K562 (cell line): Measurements from ENCODE around the gene PHOSPHO1. TPM values are rescaled to one million over a fixed set of nuclear protein-coding genes. Genes with fewer than 3 reads are reported as not detected.

Experiments
- ATAC-seq: fragments of 200-7000 bp; cut with Tn5 transposase; 3 replicates; pipeline ENCODE4 v1.9.1; 2020; ENCODE audit warnings: moderate library complexity
- BruUV-seq: library from RNA; stranded (reverse); fragments of 400-500 nt; replicated peaks from 2 replicates; lab custom pipeline; 2021; lab: Mats Ljungman, UMichigan
- CTCF ChIA-PET: fragments of 300-600 bp; formaldehyde crosslinking; extraction: SDS; loops from one replicate; lab custom pipeline; 2021; ENCODE audit warnings: low intra/inter-chr PET ratio; lab: Yijun Ruan, JAX
- POLR2A ChIA-PET: fragments of 300-600, 350-650 bp; sonication (Branson Sonifier 250); formaldehyde crosslinking; extraction: SDS; loops from one replicate; lab custom pipeline; 2021; ENCODE audit warnings: antibody characterized with exemption, inconsistent platforms; lab: Yijun Ruan, JAX
- DNase-seq, 4 experiments: peaks; one replicate each; pipeline versions ENCODE4 v3.0.0 to v3.0.0-alpha.2; 2011 to 2018; ENCODE audit warnings: low spot score in 3 of 4, mixed read lengths in 3 of 4; ENCODE audit errors: extremely low read depth in 1 of 4
- FAIRE-seq: peaks from 2 replicates; lab custom pipeline; 2011; peaks lifted over from hg19 to GRCh38; lab: Jason Lieb, UNC
- H2AFZ ChIP-seq: 2 replicates; pipeline ENCODE4 v1.6.0; 2011; ENCODE audit warnings: low read depth, low read length, control low read depth, inconsistent platforms
- H3K27ac ChIP-seq: fragments of 200-600 bp; 3 replicates; pipeline ENCODE4 v1.8.0; 2011; ENCODE audit warnings: low read depth, mild to moderate bottlenecking, control low read depth, inconsistent platforms, low read length, moderate library complexity, mixed read lengths; ENCODE audit errors: extremely low read depth
- H3K27me3 ChIP-seq, 2 experiments: fragments of 300-600 bp in 1 of 2; 2 replicates in 1 of 2; 3 replicates in 1 of 2; pipeline versions ENCODE4 v1.6.0 to v1.8.0; 2011; ENCODE audit warnings: inconsistent platforms in 2 of 2, low read length in 2 of 2, mild to moderate bottlenecking in 1 of 2, mixed read lengths in 1 of 2, moderate library complexity in 1 of 2; ENCODE audit not compliant: control insufficient read depth in 2 of 2, insufficient read depth in 2 of 2
- H3K36me3 ChIP-seq: fragments of 300-600 bp; 3 replicates; pipeline ENCODE4 v1.8.0; 2011; ENCODE audit warnings: mild to moderate bottlenecking, low read length, inconsistent platforms; ENCODE audit not compliant: control insufficient read depth, insufficient read depth
- H3K4me1 ChIP-seq, 2 experiments: fragments of 200-600 bp in 1 of 2; replicated peaks in 1 of 2; 2 replicates in 1 of 2; 3 replicates in 1 of 2; pipeline versions ENCODE4 v1.5.1 to v1.8.0; 2011; ENCODE audit warnings: inconsistent platforms in 2 of 2, low read length in 2 of 2, mild to moderate bottlenecking in 1 of 2, mixed read lengths in 1 of 2, moderate library complexity in 1 of 2; ENCODE audit not compliant: control insufficient read depth in 2 of 2, insufficient read depth in 2 of 2
- H3K4me2 ChIP-seq: 2 replicates; pipeline ENCODE4 v1.6.1; 2011; ENCODE audit warnings: low read length, control low read depth, inconsistent platforms, mixed read lengths; ENCODE audit not compliant: insufficient read depth
- H3K4me3 ChIP-seq: fragments of 200-600 bp; sonication (generic), shearing (Covaris generic); 2 replicates; pipeline ENCODE4 v1.5.1; 2016; ENCODE audit warnings: control low read depth, inconsistent platforms
- H3K79me2 ChIP-seq: fragments of 200-600 bp; 3 replicates; pipeline ENCODE4 v1.8.0; 2011; ENCODE audit warnings: low read length, inconsistent platforms; ENCODE audit not compliant: control insufficient read depth, insufficient read depth
- H3K9ac ChIP-seq, 2 experiments: 2 replicates each; pipeline versions ENCODE4 v1.6.0 to v1.6.1; 2011; ENCODE audit warnings: low read depth in 2 of 2, low read length in 2 of 2, control low read depth in 1 of 2, inconsistent platforms in 1 of 2, mild to moderate bottlenecking in 1 of 2, mixed read lengths in 1 of 2; ENCODE audit not compliant: insufficient read depth in 1 of 2
- H3K9me1 ChIP-seq: one replicate; pipeline ENCODE4 v1.6.0; 2011; ENCODE audit warnings: inconsistent platforms, mild to moderate bottlenecking, low read length, moderate library complexity; ENCODE audit not compliant: control insufficient read depth, insufficient read depth
- H3K9me3 ChIP-seq: replicated peaks from 2 replicates; pipeline ENCODE4 v1.5.1; 2011; ENCODE audit warnings: low read depth, low read length, inconsistent platforms; ENCODE audit not compliant: control insufficient read depth, insufficient read depth
- H4K20me1 ChIP-seq: replicated peaks from 2 replicates; pipeline ENCODE4 v1.6.1; 2011; ENCODE audit warnings: low read length, inconsistent platforms, mixed read lengths; ENCODE audit not compliant: control insufficient read depth, insufficient read depth
- PPARD ChIP-seq: fragments of 250-450 bp; sonication (Bioruptor Pico); IDR thresholded peaks from 2 replicates; pipeline ENCODE4 v1.8.0; 2022; ENCODE audit warnings: inconsistent platforms, mild to moderate bottlenecking, moderate library complexity
- ZBED1 ChIP-seq: IDR thresholded peaks from 2 replicates; pipeline ENCODE4 v1.6.1; 2014
- WGBS: fragments of 100-300 bp; shearing (Covaris generic); methylation state at CpG from one replicate; pipeline ENCODE4 v1.1.6; 2016; ENCODE audit warnings: low coverage, mixed read lengths; ENCODE audit not compliant: insufficient coverage; ENCODE audit errors: missing lambda C conversion rate; 5-methylcytosine and 5-hydroxymethylcytosine counted together
- in situ Hi-C: fragments of 300-500 bp; cut with MboI; formaldehyde crosslinking; loops from 4 replicates; pipeline ENCODE4 v1.15.0; 2018; ENCODE audit warnings: inconsistent platforms, mixed read lengths
- intact Hi-C: fragments of 100-400 bp; cut with micrococcal nuclease; formaldehyde crosslinking; loops from 2 replicates; pipeline ENCODE4 v1.14.2; 2022
- polyA plus RNA-seq, 8 experiments: library from polyadenylated mRNA; depleted of rRNA in 4 of 8; stranded (reverse) in 5 of 8; unstranded in 3 of 8; fragments of >200 nt; fragmentation: Nextera tagmentation in 2 of 8; fragmentation: Illumina TruSeq in 1 of 8; extraction: Ambion mirVana in 2 of 8; extraction: Trizol in 1 of 8; gene quantifications; 2 replicates each; pipeline versions ENCODE4 v1.2.1 to v1.2.3, GENCODE V29; 2011 to 2014; ENCODE audit warnings: inconsistent platforms in 1 of 8, missing spikeins in 1 of 8
- total RNA-seq, 7 experiments: library from RNA; depleted of rRNA in 6 of 7; stranded (reverse); fragments of >200 nt in 6 of 7; fragmentation: Illumina TruSeq in 2 of 7; extraction: Trizol in 2 of 7; gene quantifications; 2 replicates each; pipeline versions ENCODE4 v1.2.1 to v1.2.3, GENCODE V29; 2011 to 2021; ENCODE audit warnings: low replicate concordance in 1 of 7
- TF ChIP-seq, protein P1 (sequence below): fragments of 200-600 bp; sonication (generic); IDR thresholded peaks from one replicate; pipeline ENCODE4 v1.6.1; 2012; ENCODE audit warnings: mild to moderate bottlenecking, low read depth, low read length, inconsistent platforms
- TF ChIP-seq, protein P2 (sequence below), 3 experiments: fragments of 200-800 bp in 1 of 3; sonication (Bioruptor generic) in 1 of 3; sonication (generic) in 1 of 3; formaldehyde crosslinking in 1 of 3; IDR thresholded peaks; 2 replicates each; pipeline versions ENCODE4 v1.6.1 to v1.8.0; 2016 to 2022; ENCODE audit warnings: mild to moderate bottlenecking in 2 of 3, missing compliant biosample characterization in 2 of 3, missing genetic modification characterization in 2 of 3, missing genetic modification reagents in 1 of 3

PHOSPHO1 gene
- total and polyA plus RNA-seq, 9 of the 15 experiments (the other 6 are each of a cell fraction or from before 2014, with no cell fraction given) = 0.06 to 0.07 TPM; not detected in 7

DNA sequence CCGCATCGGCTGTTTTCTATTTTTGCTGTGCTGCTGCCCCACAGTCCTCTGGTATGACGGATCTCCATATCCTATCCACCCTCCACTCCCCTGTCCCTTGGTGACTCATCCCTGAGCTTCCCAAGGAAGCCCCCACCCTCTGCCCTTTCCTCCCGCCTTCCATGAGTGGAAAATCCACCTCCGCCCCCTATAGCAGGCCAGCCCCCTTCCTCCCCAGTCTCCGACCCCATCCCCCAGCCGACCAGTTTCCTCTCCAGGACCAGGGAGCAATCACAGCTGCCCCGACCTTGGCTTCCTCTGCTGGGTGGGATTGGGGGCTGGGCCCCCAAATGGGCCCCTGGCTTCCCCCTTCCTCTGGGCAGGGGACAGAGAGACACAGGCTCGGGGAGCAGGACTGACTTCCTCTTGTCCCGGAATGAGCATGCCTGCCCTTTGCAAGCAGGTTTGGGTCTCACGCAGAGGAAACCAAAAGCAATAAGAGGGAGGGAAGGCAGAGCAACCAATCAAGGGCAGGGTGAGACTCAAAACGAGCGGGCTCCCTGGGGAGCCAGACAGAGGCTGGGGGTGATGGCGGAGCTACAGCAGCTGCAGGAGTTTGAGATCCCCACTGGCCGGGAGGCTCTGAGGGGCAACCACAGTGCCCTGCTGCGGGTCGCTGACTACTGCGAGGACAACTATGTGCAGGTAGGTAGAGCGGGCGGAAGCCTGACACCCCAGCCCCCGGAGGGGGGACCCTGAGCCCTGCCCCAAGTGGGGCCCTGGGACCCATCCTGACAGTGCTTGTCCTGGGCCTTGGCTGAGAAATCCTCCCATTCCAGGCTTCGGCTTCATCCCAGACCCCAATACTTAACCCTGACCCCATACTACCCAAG, 20.2 kb downstream of the PHOSPHO1 start, which contains the start of the genes ABI3 and GNGT2:
ABI3 (plus strand) TSS at position 550 of the 872 bp plus-strand sequence; CDS start at position 568, 18 bp downstream.
GNGT2 (minus strand) TSS at position 417 of the 872 bp plus-strand sequence. CDS start 3,152 bp downstream, outside the sequence.
- POLR2A ChIA-PET = interaction anchor here (1.0 kb wide), 1 partner anchor 16 kb away, joined by 4 read pairs; no protein-coding TSS in a partner anchor
- Histone ChIP-seq H2AFZ (no peak within 1 kb of the TSS), H3K27me3 (peaks cover 40 to 80% of the 10 kb centered on the region in 2 experiments), H3K27ac (no peak within 1 kb of the TSS), H3K36me3 (no peaks in the 10 kb centered on the region), H3K4me3 (no peak within 1 kb of the TSS), H4K20me1 (no peaks in the 10 kb centered on the region), H3K4me1 (peaks cover 0 to 4% of the 10 kb centered on the region in 2 experiments; a peak in 3 of 5 replicates), H3K79me2 (no peaks in the 10 kb centered on the region), H3K4me2 (no peak within 1 kb of the TSS), H3K9me1 (no peaks in the 10 kb centered on the region), H3K9me3 (no peaks in the 10 kb centered on the region), H3K9ac (peak within 1 kb of the TSS in 1 of 2 experiments; percentile 43; a peak in 2 of 4 replicates)
- WGBS = 4% methylated on average over 15 of the region's 22 CpGs
- DNase-seq (no peak), ATAC-seq (no peak), FAIRE-seq (no peak)
- no TSS peak for BruUV-seq
- intact Hi-C loops (no loop called here), in situ Hi-C loops (no loop called here)
- CTCF ChIA-PET = no interaction called here
- TF ChIP-seq, protein P1, sequence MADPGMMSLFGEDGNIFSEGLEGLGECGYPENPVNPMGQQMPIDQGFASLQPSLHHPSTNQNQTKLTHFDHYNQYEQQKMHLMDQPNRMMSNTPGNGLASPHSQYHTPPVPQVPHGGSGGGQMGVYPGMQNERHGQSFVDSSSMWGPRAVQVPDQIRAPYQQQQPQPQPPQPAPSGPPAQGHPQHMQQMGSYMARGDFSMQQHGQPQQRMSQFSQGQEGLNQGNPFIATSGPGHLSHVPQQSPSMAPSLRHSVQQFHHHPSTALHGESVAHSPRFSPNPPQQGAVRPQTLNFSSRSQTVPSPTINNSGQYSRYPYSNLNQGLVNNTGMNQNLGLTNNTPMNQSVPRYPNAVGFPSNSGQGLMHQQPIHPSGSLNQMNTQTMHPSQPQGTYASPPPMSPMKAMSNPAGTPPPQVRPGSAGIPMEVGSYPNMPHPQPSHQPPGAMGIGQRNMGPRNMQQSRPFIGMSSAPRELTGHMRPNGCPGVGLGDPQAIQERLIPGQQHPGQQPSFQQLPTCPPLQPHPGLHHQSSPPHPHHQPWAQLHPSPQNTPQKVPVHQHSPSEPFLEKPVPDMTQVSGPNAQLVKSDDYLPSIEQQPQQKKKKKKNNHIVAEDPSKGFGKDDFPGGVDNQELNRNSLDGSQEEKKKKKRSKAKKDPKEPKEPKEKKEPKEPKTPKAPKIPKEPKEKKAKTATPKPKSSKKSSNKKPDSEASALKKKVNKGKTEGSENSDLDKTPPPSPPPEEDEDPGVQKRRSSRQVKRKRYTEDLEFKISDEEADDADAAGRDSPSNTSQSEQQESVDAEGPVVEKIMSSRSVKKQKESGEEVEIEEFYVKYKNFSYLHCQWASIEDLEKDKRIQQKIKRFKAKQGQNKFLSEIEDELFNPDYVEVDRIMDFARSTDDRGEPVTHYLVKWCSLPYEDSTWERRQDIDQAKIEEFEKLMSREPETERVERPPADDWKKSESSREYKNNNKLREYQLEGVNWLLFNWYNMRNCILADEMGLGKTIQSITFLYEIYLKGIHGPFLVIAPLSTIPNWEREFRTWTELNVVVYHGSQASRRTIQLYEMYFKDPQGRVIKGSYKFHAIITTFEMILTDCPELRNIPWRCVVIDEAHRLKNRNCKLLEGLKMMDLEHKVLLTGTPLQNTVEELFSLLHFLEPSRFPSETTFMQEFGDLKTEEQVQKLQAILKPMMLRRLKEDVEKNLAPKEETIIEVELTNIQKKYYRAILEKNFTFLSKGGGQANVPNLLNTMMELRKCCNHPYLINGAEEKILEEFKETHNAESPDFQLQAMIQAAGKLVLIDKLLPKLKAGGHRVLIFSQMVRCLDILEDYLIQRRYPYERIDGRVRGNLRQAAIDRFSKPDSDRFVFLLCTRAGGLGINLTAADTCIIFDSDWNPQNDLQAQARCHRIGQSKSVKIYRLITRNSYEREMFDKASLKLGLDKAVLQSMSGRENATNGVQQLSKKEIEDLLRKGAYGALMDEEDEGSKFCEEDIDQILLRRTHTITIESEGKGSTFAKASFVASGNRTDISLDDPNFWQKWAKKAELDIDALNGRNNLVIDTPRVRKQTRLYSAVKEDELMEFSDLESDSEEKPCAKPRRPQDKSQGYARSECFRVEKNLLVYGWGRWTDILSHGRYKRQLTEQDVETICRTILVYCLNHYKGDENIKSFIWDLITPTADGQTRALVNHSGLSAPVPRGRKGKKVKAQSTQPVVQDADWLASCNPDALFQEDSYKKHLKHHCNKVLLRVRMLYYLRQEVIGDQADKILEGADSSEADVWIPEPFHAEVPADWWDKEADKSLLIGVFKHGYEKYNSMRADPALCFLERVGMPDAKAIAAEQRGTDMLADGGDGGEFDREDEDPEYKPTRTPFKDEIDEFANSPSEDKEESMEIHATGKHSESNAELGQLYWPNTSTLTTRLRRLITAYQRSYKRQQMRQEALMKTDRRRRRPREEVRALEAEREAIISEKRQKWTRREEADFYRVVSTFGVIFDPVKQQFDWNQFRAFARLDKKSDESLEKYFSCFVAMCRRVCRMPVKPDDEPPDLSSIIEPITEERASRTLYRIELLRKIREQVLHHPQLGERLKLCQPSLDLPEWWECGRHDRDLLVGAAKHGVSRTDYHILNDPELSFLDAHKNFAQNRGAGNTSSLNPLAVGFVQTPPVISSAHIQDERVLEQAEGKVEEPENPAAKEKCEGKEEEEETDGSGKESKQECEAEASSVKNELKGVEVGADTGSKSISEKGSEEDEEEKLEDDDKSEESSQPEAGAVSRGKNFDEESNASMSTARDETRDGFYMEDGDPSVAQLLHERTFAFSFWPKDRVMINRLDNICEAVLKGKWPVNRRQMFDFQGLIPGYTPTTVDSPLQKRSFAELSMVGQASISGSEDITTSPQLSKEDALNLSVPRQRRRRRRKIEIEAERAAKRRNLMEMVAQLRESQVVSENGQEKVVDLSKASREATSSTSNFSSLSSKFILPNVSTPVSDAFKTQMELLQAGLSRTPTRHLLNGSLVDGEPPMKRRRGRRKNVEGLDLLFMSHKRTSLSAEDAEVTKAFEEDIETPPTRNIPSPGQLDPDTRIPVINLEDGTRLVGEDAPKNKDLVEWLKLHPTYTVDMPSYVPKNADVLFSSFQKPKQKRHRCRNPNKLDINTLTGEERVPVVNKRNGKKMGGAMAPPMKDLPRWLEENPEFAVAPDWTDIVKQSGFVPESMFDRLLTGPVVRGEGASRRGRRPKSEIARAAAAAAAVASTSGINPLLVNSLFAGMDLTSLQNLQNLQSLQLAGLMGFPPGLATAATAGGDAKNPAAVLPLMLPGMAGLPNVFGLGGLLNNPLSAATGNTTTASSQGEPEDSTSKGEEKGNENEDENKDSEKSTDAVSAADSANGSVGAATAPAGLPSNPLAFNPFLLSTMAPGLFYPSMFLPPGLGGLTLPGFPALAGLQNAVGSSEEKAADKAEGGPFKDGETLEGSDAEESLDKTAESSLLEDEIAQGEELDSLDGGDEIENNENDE = no peak
- TF ChIP-seq PPARD (CRISPR knock-in tag) (no peak), ZBED1 (no peak)
- TF ChIP-seq, protein P2, sequence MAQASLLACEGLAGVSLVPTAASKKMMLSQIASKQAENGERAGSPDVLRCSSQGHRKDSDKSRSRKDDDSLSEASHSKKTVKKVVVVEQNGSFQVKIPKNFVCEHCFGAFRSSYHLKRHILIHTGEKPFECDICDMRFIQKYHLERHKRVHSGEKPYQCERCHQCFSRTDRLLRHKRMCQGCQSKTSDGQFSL (CRISPR knock-in tag; IDR thresholded peaks at IDR 0.05) = no peak
- TF ChIP-seq, protein P2 (tag; IDR thresholded peaks at IDR 0.05) = no peak
